ENCODE results near the gene EBF4. TPM values are rescaled to one million over a fixed set of nuclear protein-coding genes. Genes with fewer than 3 reads are reported as not detected.

EBF4 gene
- total RNA-seq, 1 donor from 2014 or later = 1.3 TPM

DNA sequence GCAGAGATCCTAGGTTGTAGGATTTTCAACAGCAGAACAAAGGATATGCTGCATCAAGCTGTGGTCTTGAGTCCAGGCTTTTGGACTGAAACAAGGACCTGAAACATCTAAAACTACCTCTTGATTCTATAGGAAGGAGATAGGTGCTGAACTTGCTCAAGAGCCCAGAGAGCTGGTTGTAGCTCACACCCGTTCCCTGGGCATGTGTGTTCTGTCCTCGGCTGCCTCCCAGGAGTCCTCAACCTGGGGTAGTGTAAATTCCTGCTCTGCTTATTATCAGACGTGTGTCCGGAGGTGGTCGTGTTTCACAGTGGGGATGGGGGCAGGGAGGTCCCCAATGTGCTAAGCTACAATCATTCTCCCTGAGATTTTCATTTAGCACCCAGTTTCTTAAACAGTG, 35.3 kb upstream of the EBF4 start:
- TF ChIP-seq, protein P1, sequence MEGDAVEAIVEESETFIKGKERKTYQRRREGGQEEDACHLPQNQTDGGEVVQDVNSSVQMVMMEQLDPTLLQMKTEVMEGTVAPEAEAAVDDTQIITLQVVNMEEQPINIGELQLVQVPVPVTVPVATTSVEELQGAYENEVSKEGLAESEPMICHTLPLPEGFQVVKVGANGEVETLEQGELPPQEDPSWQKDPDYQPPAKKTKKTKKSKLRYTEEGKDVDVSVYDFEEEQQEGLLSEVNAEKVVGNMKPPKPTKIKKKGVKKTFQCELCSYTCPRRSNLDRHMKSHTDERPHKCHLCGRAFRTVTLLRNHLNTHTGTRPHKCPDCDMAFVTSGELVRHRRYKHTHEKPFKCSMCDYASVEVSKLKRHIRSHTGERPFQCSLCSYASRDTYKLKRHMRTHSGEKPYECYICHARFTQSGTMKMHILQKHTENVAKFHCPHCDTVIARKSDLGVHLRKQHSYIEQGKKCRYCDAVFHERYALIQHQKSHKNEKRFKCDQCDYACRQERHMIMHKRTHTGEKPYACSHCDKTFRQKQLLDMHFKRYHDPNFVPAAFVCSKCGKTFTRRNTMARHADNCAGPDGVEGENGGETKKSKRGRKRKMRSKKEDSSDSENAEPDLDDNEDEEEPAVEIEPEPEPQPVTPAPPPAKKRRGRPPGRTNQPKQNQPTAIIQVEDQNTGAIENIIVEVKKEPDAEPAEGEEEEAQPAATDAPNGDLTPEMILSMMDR (IDR thresholded peaks at IDR 0.05; ENCODE audit: insufficient read depth, low read length, severe bottlenecking) = no peak
- DNase-seq (ENCODE audit: low read depth) (no peak), FAIRE-seq (no peak)
- H3K36me3 ChIP-seq (ENCODE audit: control insufficient read depth, insufficient read depth, low read length) = peaks cover 40% of the 10 kb centered on the region
- no peak overlapping the region for H3K4me3 ChIP-seq (ENCODE audit: low read depth, low read length)
- no peaks in the 10 kb centered on the region for H3K27me3 ChIP-seq (ENCODE audit: control insufficient read depth, insufficient read depth, low read length)

DNA sequence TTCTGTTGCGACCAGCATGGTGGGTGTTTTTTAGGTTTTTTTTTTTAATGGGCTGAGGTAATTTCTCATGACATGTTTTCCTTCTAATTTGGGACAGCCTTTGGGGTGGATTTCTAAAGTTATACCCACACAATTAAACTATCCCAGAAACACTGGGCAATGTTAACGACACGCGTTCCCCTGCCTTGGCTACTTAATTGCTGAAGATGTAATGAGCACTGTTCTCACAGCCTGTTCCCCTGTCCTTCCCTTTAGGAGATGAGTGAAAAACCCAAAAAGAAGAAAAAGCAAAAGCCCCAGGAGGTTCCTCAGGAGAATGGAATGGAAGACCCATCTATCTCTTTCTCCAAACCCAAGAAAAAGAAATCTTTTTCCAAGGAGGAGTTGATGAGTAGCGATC, 34.9 kb upstream of the EBF4 start:
- TF ChIP-seq, protein P1 (IDR thresholded peaks at IDR 0.05; ENCODE audit: insufficient read depth, low read length, severe bottlenecking) = no peak
- H3K4me3 ChIP-seq (ENCODE audit: low read depth, low read length) = no peak overlapping the region
- H3K27me3 ChIP-seq (ENCODE audit: control insufficient read depth, insufficient read depth, low read length) = no peaks in the 10 kb centered on the region
- no peak for FAIRE-seq
- no peak for DNase-seq (ENCODE audit: low read depth)
- peaks cover 40% of the 10 kb centered on the region for H3K36me3 ChIP-seq (ENCODE audit: control insufficient read depth, insufficient read depth, low read length)

DNA sequence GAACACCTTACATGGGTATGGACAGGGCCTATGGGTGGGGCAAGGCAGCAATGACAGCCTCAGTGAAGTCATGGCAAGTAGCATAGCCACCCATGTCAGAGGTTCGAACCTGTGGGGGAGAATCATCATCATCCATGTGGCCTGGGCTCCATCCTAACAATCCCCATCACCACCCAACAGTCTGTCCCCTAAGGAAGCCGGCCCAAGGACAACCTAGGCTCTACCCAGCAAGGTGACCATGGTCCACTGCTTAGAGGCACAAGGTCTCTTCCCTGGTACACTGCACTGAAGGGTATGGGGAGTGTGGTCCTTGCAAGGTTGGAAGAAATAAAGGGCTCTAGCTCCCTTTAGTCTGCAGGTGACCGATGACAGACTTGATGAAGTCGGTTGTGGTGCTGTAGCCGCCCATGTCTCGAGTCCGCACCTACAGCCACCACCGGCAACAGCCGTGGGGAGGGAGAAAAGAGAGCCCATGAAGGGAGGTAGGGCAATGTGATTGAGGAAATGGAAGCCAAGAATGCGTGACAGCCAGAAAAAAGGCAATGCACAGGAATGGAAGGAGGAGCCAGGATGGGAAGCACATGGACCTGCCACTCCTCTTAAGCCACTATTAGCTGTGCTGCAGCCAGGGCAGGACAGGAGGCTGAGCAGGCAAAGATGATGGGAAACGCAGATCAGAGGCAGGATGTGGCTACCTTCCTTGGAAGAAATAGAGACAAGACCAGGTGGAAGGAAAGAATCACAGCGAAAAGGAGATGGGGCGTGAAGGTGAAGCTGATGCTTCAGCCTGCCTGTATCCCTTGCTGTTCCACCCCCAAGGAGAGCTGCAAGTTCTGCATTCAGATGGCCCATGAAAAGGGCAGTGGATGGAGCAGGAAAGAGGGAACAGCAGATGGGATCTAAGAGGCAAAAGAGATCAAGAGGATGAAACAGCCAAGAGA, 33.9 kb upstream of the EBF4 start:
- Histone ChIP-seq H3K36me3 (ENCODE audit: control insufficient read depth, insufficient read depth, low read length) (peaks cover 42% of the 10 kb centered on the region), H3K27me3 (ENCODE audit: control insufficient read depth, insufficient read depth, low read length) (no peaks in the 10 kb centered on the region), H3K4me3 (ENCODE audit: low read depth, low read length) (no peak overlapping the region)
- TF ChIP-seq, protein P1 (IDR thresholded peaks at IDR 0.05; ENCODE audit: insufficient read depth, low read length, severe bottlenecking) = no peak
- DNase-seq (ENCODE audit: low read depth) = no peak
- peak; percentile 40 for FAIRE-seq

DNA sequence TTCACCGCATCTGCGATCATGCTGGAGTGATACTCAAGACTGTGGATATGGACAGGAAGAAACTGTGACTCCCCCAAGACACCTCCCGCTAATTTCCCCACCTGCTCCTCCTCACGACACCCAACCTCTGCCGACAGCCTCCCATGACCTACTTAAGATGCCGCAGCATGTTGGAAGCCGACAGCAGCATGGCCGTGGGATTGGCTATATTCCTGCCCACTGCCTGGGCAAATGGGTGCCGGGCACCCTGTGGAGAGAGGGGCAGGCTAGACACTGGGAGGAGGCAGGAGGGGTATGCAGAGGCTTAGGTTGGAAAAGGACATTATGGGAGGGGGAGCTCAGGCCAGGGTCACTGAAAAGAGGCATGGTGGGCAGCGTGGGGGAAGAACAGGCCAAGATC, 33.0 kb upstream of the EBF4 start:
- Histone ChIP-seq H3K27me3 (ENCODE audit: control insufficient read depth, insufficient read depth, low read length) (no peaks in the 10 kb centered on the region), H3K36me3 (ENCODE audit: control insufficient read depth, insufficient read depth, low read length) (peaks cover 35% of the 10 kb centered on the region), H3K4me3 (ENCODE audit: low read depth, low read length) (no peak overlapping the region)
- TF ChIP-seq, protein P1 (IDR thresholded peaks at IDR 0.05; ENCODE audit: insufficient read depth, low read length, severe bottlenecking) = no peak
- no peak for FAIRE-seq
- DNase-seq (ENCODE audit: low read depth) = no peak

DNA sequence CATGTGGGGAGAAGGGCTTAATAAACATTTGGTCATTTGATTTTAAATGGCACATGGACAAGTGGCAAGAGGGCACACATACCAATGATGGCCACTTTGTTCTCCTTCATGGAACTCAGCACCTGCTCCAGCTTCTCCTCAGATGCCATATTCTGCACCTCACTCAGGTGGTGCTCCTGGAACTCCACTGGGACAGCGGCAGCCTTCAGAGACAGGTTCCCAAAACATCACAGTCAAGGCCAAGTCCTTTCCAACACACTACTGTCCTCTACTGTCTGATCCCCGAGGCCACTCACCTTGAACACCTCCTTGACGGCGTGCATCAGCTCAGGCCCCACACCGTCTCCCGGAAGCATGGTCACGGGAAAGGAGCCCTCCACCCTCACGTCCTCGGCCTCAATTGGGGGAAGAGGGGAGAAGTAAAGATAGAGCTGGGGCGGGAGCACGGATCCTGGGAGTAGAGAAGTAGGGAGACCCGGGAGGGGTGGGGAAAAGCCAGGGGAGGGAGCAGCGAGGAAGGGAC, 29.2 kb upstream of the EBF4 start:
- TF ChIP-seq, protein P1 (IDR thresholded peaks at IDR 0.05; ENCODE audit: insufficient read depth, low read length, severe bottlenecking) = no peak
- no peak for FAIRE-seq
- DNase-seq (ENCODE audit: low read depth) = no peak
- peaks cover 9% of the 10 kb centered on the region for H3K36me3 ChIP-seq (ENCODE audit: control insufficient read depth, insufficient read depth, low read length)
- peak overlapping the region; percentile 79 for H3K4me3 ChIP-seq (ENCODE audit: low read depth, low read length)
- H3K27me3 ChIP-seq (ENCODE audit: control insufficient read depth, insufficient read depth, low read length) = no peaks in the 10 kb centered on the region
